ENCODE data around the gene ATP11B.

GRCh38 chr3:182912474-182912873, 119.2 kb downstream of the ATP11B start:
- TF ChIP-seq CTCF (IDR thresholded peaks at IDR 0.05; ENCODE audit: insufficient read depth, low read length, poor library complexity, severe bottlenecking) = no peak
- TF ChIP-seq EZH2phosphoT487 (conservative IDR thresholded peaks at IDR 0.05; ENCODE audit: low read length) = no peak
